ENCODE measurements around the gene DST.

The DST gene

GRCh38 chr6:56521976-56522375, 120.7 kb downstream of the DST start:
- TF ChIP-seq EZH2phosphoT487 (IDR thresholded peaks at IDR 0.05; ENCODE audit: borderline replicate concordance, low read length) = no peak
- TF ChIP-seq, protein P1, sequence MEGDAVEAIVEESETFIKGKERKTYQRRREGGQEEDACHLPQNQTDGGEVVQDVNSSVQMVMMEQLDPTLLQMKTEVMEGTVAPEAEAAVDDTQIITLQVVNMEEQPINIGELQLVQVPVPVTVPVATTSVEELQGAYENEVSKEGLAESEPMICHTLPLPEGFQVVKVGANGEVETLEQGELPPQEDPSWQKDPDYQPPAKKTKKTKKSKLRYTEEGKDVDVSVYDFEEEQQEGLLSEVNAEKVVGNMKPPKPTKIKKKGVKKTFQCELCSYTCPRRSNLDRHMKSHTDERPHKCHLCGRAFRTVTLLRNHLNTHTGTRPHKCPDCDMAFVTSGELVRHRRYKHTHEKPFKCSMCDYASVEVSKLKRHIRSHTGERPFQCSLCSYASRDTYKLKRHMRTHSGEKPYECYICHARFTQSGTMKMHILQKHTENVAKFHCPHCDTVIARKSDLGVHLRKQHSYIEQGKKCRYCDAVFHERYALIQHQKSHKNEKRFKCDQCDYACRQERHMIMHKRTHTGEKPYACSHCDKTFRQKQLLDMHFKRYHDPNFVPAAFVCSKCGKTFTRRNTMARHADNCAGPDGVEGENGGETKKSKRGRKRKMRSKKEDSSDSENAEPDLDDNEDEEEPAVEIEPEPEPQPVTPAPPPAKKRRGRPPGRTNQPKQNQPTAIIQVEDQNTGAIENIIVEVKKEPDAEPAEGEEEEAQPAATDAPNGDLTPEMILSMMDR (IDR thresholded peaks at IDR 0.05; ENCODE audit: low read depth, low read length, poor library complexity, severe bottlenecking) = no peak
- Histone ChIP-seq H3K9me3 (ENCODE audit: control insufficient read depth, insufficient read depth, low read length) (no peaks in the 10 kb centered on the region), H3K27me3 (ENCODE audit: control insufficient read depth, low read length) (no peaks in the 10 kb centered on the region), H3F3A (ENCODE audit: control insufficient read depth, insufficient read depth) (no peaks in the 10 kb centered on the region), H3K9me2 (replicated peaks; ENCODE audit: control insufficient read depth, low read length) (no peaks in the 10 kb centered on the region), H3K36me3 (ENCODE audit: control insufficient read depth, low read length) (peaks cover 6% of the 10 kb centered on the region), H3K4me1 (ENCODE audit: control insufficient read depth, low read length) (no peaks in the 10 kb centered on the region), H3K79me2 (ENCODE audit: control insufficient read depth, low read length) (no peaks in the 10 kb centered on the region), H3K4me2 (ENCODE audit: low read length) (no peak overlapping the region), H3K4me3 (ENCODE audit: low read length) (no peak overlapping the region), H4K20me1 (ENCODE audit: control insufficient read depth, insufficient read depth, low read depth, low read length) (no peaks in the 10 kb centered on the region), H3K27ac (ENCODE audit: low read depth, low read length) (no peak overlapping the region)

GRCh38 chr6:56521454-56521853, 121.2 kb downstream of the DST start:
- H3K27ac ChIP-seq (ENCODE audit: low read depth, low read length) = no peak overlapping the region
- no peak overlapping the region for H3K4me2 ChIP-seq (ENCODE audit: low read length)
- no peaks in the 10 kb centered on the region for H3K27me3 ChIP-seq (ENCODE audit: control insufficient read depth, low read length)
- no peaks in the 10 kb centered on the region for H3K4me1 ChIP-seq (ENCODE audit: control insufficient read depth, low read length)
- H4K20me1 ChIP-seq (ENCODE audit: control insufficient read depth, insufficient read depth, low read depth, low read length) = no peaks in the 10 kb centered on the region
- peaks cover 6% of the 10 kb centered on the region for H3K36me3 ChIP-seq (ENCODE audit: control insufficient read depth, low read length)
- no peaks in the 10 kb centered on the region for H3F3A ChIP-seq (ENCODE audit: control insufficient read depth, insufficient read depth)
- H3K9me2 ChIP-seq (replicated peaks; ENCODE audit: control insufficient read depth, low read length) = no peaks in the 10 kb centered on the region
- H3K4me3 ChIP-seq (ENCODE audit: low read length) = no peak overlapping the region
- H3K9me3 ChIP-seq (ENCODE audit: control insufficient read depth, insufficient read depth, low read length) = no peaks in the 10 kb centered on the region
- TF ChIP-seq, protein P1 (IDR thresholded peaks at IDR 0.05; ENCODE audit: low read depth, low read length, poor library complexity, severe bottlenecking) = no peak
- TF ChIP-seq EZH2phosphoT487 (IDR thresholded peaks at IDR 0.05; ENCODE audit: borderline replicate concordance, low read length) = no peak
- no peaks in the 10 kb centered on the region for H3K79me2 ChIP-seq (ENCODE audit: control insufficient read depth, low read length)

GRCh38 chr6:56520218-56520617, 122.5 kb downstream of the DST start:
- Histone ChIP-seq H3K27me3 (ENCODE audit: control insufficient read depth, low read length) (no peaks in the 10 kb centered on the region), H3F3A (ENCODE audit: control insufficient read depth, insufficient read depth) (no peaks in the 10 kb centered on the region), H4K20me1 (ENCODE audit: control insufficient read depth, insufficient read depth, low read depth, low read length) (no peaks in the 10 kb centered on the region), H3K9me2 (replicated peaks; ENCODE audit: control insufficient read depth, low read length) (no peaks in the 10 kb centered on the region), H3K79me2 (ENCODE audit: control insufficient read depth, low read length) (no peaks in the 10 kb centered on the region), H3K27ac (ENCODE audit: low read depth, low read length) (no peak overlapping the region), H3K36me3 (ENCODE audit: control insufficient read depth, low read length) (peaks cover 2% of the 10 kb centered on the region), H3K4me1 (ENCODE audit: control insufficient read depth, low read length) (no peaks in the 10 kb centered on the region), H3K4me2 (ENCODE audit: low read length) (no peak overlapping the region), H3K4me3 (ENCODE audit: low read length) (no peak overlapping the region), H3K9me3 (ENCODE audit: control insufficient read depth, insufficient read depth, low read length) (no peaks in the 10 kb centered on the region)
- TF ChIP-seq, protein P1 (IDR thresholded peaks at IDR 0.05; ENCODE audit: low read depth, low read length, poor library complexity, severe bottlenecking) = no peak
- no peak for TF ChIP-seq EZH2phosphoT487 (IDR thresholded peaks at IDR 0.05; ENCODE audit: borderline replicate concordance, low read length)

Measured in DOHH2 (cell line).